ENCODE data around the gene HEXD.

The HEXD gene

DNA sequence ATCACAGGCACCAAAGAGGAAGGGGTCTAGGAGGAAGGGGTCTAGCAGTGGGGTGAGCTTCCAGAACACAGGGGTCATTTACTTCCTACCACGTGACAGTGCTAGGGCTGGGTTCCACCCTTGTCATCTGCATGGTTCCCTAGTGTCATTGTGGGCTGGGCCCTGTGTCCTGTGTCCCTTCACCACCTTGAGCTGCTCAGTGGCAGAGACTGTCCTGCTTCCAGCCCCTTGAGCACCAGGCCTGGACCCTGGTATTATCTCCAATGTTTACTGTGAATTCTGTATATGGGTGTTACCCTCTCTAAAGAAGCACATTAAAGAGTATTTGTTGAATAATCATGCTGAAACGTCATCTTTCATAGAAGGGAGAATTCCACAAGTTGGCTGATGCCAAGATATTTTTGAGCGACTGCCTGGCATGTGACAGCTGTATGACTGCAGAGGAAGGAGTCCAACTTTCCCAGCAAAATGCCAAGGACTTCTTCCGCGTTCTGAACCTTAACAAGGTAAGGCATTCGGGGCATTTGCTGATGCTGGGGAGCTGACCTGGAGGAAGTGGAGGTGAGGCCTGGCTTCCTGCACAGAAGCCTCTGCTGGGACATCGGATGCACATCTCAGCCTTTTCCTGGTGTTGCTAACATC, 45.9 kb downstream of the HEXD start:
- H3K4me1 Mint-ChIP-seq, result peaks cover 4% of the 10 kb centered on the region
- H3K36me3 Mint-ChIP-seq (ENCODE audit: low read depth), result peaks cover 60% of the 10 kb centered on the region
- TF ChIP-seq, protein P1, sequence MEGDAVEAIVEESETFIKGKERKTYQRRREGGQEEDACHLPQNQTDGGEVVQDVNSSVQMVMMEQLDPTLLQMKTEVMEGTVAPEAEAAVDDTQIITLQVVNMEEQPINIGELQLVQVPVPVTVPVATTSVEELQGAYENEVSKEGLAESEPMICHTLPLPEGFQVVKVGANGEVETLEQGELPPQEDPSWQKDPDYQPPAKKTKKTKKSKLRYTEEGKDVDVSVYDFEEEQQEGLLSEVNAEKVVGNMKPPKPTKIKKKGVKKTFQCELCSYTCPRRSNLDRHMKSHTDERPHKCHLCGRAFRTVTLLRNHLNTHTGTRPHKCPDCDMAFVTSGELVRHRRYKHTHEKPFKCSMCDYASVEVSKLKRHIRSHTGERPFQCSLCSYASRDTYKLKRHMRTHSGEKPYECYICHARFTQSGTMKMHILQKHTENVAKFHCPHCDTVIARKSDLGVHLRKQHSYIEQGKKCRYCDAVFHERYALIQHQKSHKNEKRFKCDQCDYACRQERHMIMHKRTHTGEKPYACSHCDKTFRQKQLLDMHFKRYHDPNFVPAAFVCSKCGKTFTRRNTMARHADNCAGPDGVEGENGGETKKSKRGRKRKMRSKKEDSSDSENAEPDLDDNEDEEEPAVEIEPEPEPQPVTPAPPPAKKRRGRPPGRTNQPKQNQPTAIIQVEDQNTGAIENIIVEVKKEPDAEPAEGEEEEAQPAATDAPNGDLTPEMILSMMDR (IDR thresholded peaks at IDR 0.05; ENCODE audit: unreplicated experiment in 3 of 3), result no peak
- H3K27ac Mint-ChIP-seq, result no peak overlapping the region
- no peaks in the 10 kb centered on the region for H3K27me3 Mint-ChIP-seq (ENCODE audit: low read depth)
- H3K9me3 Mint-ChIP-seq, result no peaks in the 10 kb centered on the region
- no peak overlapping the region for H3K4me3 Mint-ChIP-seq

DNA sequence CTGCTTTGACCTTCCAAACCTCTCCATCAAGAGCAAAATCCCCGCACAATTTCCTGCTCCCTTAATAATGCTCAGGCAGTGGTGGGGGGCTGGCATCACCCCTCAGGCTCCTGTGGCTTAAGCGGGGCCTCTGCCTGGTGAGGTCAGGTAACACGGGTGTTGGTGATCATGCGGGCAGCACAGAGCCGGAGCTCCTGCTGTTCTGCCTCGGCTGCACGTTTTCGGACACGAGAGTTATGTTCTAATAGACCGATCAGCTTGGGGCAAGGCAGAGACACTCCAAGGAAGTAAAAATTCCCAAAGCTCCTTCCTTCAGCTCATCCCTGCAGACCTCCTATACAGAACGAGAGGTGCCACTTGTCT, 46.4 kb downstream of the HEXD start:
- no peaks in the 10 kb centered on the region for H3K9me3 Mint-ChIP-seq
- no peaks in the 10 kb centered on the region for H3K27me3 Mint-ChIP-seq (ENCODE audit: low read depth)
- no peak overlapping the region for H3K27ac Mint-ChIP-seq
- H3K4me3 Mint-ChIP-seq, result no peak overlapping the region
- H3K4me1 Mint-ChIP-seq, result no peaks in the 10 kb centered on the region
- H3K36me3 Mint-ChIP-seq (ENCODE audit: low read depth), result peaks cover 65% of the 10 kb centered on the region
- TF ChIP-seq, protein P1 (IDR thresholded peaks at IDR 0.05; ENCODE audit: unreplicated experiment in 3 of 3), result no peak

DNA sequence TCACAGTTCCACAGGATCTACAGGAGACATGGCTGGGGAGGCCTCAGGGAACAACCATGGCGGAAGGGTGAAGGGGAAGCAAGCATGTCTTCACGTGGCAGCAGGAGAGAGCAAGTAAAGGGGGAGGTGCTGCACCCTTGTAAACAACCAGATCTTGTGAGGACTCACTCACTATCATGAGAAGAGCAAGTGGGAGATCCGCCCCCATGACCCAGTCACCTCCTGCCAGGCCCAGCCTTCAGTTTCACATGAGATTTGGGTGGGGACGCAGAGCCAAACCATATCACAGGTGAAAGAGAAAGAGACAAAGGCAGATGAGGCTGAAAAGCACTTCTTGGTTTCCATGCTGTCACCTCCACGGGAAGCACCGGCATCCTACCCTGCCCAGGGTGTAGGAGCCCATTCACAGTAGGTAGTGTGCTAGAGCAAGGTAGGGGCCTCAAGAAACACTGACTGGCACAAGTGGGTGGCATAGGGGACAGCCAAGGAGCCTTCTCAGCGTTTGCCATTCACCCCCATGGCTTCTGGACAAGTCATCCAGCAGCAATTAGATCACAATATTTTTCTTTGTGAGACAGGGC, 47.0 kb downstream of the HEXD start:
- Mint-ChIP-seq H3K9me3 (no peaks in the 10 kb centered on the region), H3K27ac (no peak overlapping the region)

DNA sequence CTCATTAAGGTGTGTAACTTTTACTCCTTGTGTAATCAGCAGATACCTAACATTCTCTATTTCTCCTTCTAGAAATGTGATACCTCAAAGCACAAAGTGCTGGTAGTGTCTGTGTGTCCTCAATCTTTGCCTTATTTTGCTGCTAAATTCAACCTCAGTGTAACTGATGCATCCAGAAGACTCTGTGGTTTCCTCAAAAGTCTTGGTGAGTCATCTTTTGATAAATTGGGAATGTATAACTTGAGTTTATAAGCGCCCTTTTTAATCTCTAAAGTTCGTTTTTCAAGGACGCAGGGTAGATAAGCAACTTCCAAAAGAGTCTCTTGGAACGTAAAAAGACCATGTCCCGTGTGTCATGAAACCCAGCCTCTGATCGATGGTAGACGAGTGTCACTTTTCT, 50.5 kb downstream of the HEXD start:
- Mint-ChIP-seq H3K36me3 (ENCODE audit: low read depth) (peaks cover 62% of the 10 kb centered on the region), H3K9me3 (no peaks in the 10 kb centered on the region), H3K4me3 (no peak overlapping the region), H3K27me3 (ENCODE audit: low read depth) (no peaks in the 10 kb centered on the region), H3K4me1 (no peaks in the 10 kb centered on the region), H3K27ac (no peak overlapping the region)
- TF ChIP-seq, protein P1 (IDR thresholded peaks at IDR 0.05; ENCODE audit: unreplicated experiment in 3 of 3), result no peak

More for the DNA sequence above, 47.0 kb downstream of the HEXD start:
- Mint-ChIP-seq H3K36me3 (ENCODE audit: low read depth) (peaks cover 66% of the 10 kb centered on the region), H3K4me1 (no peaks in the 10 kb centered on the region), H3K27me3 (ENCODE audit: low read depth) (no peaks in the 10 kb centered on the region), H3K4me3 (no peak overlapping the region)
- TF ChIP-seq, protein P1 (IDR thresholded peaks at IDR 0.05; ENCODE audit: unreplicated experiment in 3 of 3), result no peak

DNA sequence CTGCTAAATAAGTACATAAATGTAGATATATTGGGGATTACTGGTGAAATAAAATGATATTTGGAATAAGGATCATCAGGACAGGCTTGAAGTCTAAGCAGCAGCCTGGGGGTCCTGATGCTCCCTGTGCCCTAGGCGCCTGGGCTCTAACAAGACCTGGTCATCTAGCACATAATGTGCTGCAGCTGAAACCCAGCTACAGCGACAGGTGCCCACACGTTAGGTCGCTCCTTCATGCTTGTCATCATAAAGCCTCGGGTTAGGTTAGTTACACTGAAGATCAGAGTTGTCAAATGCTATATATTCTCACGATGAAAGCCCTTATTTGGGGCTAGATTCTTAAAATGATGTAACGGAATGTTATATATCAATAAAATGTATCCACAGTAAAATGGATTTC, 51.9 kb downstream of the HEXD start:
- TF ChIP-seq, protein P1 (IDR thresholded peaks at IDR 0.05; ENCODE audit: unreplicated experiment in 3 of 3), result no peak
- Mint-ChIP-seq H3K36me3 (ENCODE audit: low read depth) (peaks cover 60% of the 10 kb centered on the region), H3K9me3 (no peaks in the 10 kb centered on the region), H3K4me1 (peaks cover 10% of the 10 kb centered on the region), H3K27ac (no peak overlapping the region), H3K4me3 (no peak overlapping the region), H3K27me3 (ENCODE audit: low read depth) (no peaks in the 10 kb centered on the region)
